ENCODE measurements around the gene KAT6B. TPM values are rescaled to one million over a fixed set of nuclear protein-coding genes. Genes with fewer than 3 reads are reported as not detected.
A peak's percentile ranks its signal among the peaks of the same experiment; 100 is the strongest.

Gene KAT6B
- total RNA-seq, 5 donors from 2014 or later (not counting 1 experiment from before 2014, with no cell fraction given): 46.2 to 94.4 (median 52.4) TPM

DNA sequence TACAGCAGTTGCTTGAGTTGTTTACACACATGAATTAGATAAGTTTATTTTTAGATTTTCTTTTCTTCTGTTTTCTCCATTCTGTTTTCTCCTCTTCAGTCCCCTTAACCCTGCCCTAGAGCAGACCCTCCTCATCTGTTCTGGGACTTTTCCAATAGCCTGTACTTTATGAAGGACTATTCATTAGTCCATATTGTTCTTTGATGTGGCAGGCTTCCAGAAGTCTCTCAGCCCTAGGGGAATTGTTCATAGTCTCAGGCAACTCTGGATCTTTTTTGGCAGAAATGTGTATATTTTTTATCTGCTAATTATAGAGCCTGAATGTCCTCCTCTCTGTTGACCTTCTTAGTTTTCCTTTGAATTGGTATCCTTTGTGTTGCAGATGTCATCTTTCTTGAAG lies 25.4 kb downstream of the KAT6B start:
- CTCF ChIA-PET: interaction anchor here in 1 of 2 donors (0.5 kb wide), 1 partner anchor 671 kb away, joined by 4 read pairs; no protein-coding TSS in a partner anchor
- Histone ChIP-seq H3K27ac (ENCODE audit: low read length) (no peak overlapping the region), H3K4me1 (ENCODE audit: control insufficient read depth in 1 of 2, extremely low read depth in 1 of 2, insufficient read depth in 2 of 2, low read length in 2 of 2) (peaks cover 13 to 16% of the 10 kb centered on the region in 2 experiments), H3K36me3 (ENCODE audit: control insufficient read depth in 2 of 2, extremely low read depth in 1 of 2, insufficient read depth in 1 of 2, low read length in 1 of 2) (peaks cover 0 to 5% of the 10 kb centered on the region in 2 donors), H3K9me3 (no peaks in the 10 kb centered on the region), H3K4me3 (ENCODE audit: control insufficient read depth in 1 of 2, extremely low read depth in 1 of 2, low read length in 1 of 2) (no peak overlapping the region), H3K27me3 (replicated peaks in 1 of 2; ENCODE audit: control insufficient read depth in 2 of 2, extremely low read depth in 1 of 2, insufficient read depth in 2 of 2, low read length in 1 of 2) (no peaks in the 10 kb centered on the region)
- peak overlapping the region; percentile 73 to 76 for H3K27ac Mint-ChIP-seq
- POLR2A ChIA-PET: interaction anchor here in 1 of 2 donors (0.6 kb wide), 1 partner anchor 464 kb away, joined by 4 read pairs; no protein-coding TSS in a partner anchor
- peaks cover 41 to 55% (median 50%) of the 10 kb centered on the region in 3 donors for H3K4me1 Mint-ChIP-seq
- H3K27me3 Mint-ChIP-seq: no peaks in the 10 kb centered on the region
- no peaks in the 10 kb centered on the region for H3K9me3 Mint-ChIP-seq
- no peak for ATAC-seq (replicated peaks in 1 of 4)
- DNase-seq: no peak
- peak overlapping the region in 1 of 3 donors; percentile 34 for H3K4me3 Mint-ChIP-seq
- peaks cover 18% of the 10 kb centered on the region for H3K36me3 Mint-ChIP-seq

DNA sequence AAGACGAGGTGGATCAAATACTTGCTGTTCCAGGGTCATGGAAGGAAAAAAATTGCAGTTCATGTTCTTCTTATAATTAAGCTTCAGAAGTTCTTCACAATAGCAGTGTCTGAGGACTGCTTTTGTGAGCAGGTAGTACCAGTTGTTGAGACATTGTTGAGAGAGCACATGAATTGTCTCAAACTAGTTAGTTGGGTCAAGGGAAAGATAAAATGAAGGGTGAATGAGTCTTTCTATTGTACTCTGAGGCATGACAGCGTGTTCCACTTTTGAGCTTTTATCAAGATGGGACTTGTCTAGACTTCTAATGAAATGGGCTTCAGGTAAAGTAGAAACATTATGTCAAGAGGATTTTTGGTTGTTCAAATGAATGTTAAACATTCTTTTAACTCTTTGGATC lies 26.0 kb downstream of the KAT6B start:
- Mint-ChIP-seq H3K36me3 (peaks cover 22% of the 10 kb centered on the region), H3K27me3 (no peaks in the 10 kb centered on the region), H3K4me3 (peak overlapping the region in 1 of 3 donors; percentile 34), H3K9me3 (no peaks in the 10 kb centered on the region), H3K4me1 (peaks cover 43 to 58% (median 53%) of the 10 kb centered on the region in 3 donors), H3K27ac (peak overlapping the region; percentile 73 to 76)
- peaks cover 0 to 5% of the 10 kb centered on the region in 2 donors for H3K36me3 ChIP-seq (ENCODE audit: control insufficient read depth in 2 of 2, extremely low read depth in 1 of 2, insufficient read depth in 1 of 2, low read length in 1 of 2)
- no peak for ATAC-seq (replicated peaks in 1 of 4)
- WGBS (ENCODE audit: insufficient coverage): 88% methylated on average over 1 of the region's 2 CpGs
- ChIA-PET POLR2A (interaction anchor here in 1 of 2 donors (0.5 to 0.6 kb wide), 2 partner anchors 302 to 464 kb away, joined by 3 to 4 read pairs; no protein-coding TSS in a partner anchor), CTCF (interaction anchor here in 1 of 2 donors (0.5 kb wide), 1 partner anchor 672 kb away, joined by 4 read pairs; no protein-coding TSS in a partner anchor)
- no peak overlapping the region for H3K27ac ChIP-seq (ENCODE audit: low read length)
- peaks cover 13 to 16% of the 10 kb centered on the region in 2 experiments for H3K4me1 ChIP-seq (ENCODE audit: control insufficient read depth in 1 of 2, extremely low read depth in 1 of 2, insufficient read depth in 2 of 2, low read length in 2 of 2)
- H3K27me3 ChIP-seq (replicated peaks in 1 of 2; ENCODE audit: control insufficient read depth in 2 of 2, extremely low read depth in 1 of 2, insufficient read depth in 2 of 2, low read length in 1 of 2): no peaks in the 10 kb centered on the region
- no peaks in the 10 kb centered on the region for H3K9me3 ChIP-seq
- no peak for DNase-seq
- H3K4me3 ChIP-seq (ENCODE audit: control insufficient read depth in 1 of 2, extremely low read depth in 1 of 2, low read length in 1 of 2): no peak overlapping the region

DNA sequence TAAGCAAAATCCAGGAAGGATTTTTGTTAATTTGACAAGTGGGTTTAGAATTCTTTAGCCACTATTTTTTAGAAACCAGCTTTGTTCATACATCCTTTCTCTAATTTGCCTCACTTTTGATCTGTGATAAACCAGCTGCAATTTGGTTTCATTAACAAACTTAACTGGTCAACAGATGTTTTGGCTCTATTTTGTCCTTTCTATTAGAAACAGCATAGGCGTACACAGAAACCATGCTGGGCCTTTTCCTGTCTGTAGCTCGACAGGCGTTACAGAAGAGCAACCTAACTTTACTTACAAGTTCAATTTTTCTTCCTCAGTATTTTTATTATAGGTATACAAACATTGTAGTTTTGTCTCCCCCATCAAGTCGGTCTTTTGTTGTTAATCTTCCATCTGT lies 28.2 kb downstream of the KAT6B start:
- Mint-ChIP-seq H3K9me3 (no peaks in the 10 kb centered on the region), H3K4me3 (peak overlapping the region in 1 of 3 donors; percentile 61), H3K4me1 (peaks cover 47 to 59% (median 51%) of the 10 kb centered on the region in 3 donors), H3K36me3 (peaks cover 23% of the 10 kb centered on the region), H3K27me3 (no peaks in the 10 kb centered on the region), H3K27ac (peak overlapping the region; percentile 36 to 52)
- Histone ChIP-seq H3K36me3 (ENCODE audit: control insufficient read depth in 2 of 2, extremely low read depth in 1 of 2, insufficient read depth in 1 of 2, low read length in 1 of 2) (no peaks in the 10 kb centered on the region), H3K27me3 (replicated peaks in 1 of 2; ENCODE audit: control insufficient read depth in 2 of 2, extremely low read depth in 1 of 2, insufficient read depth in 2 of 2, low read length in 1 of 2) (no peaks in the 10 kb centered on the region), H3K4me1 (ENCODE audit: control insufficient read depth in 1 of 2, extremely low read depth in 1 of 2, insufficient read depth in 2 of 2, low read length in 2 of 2) (peaks cover 13 to 16% of the 10 kb centered on the region in 2 experiments), H3K4me3 (ENCODE audit: control insufficient read depth in 1 of 2, extremely low read depth in 1 of 2, low read length in 1 of 2) (no peak overlapping the region), H3K27ac (ENCODE audit: low read length) (no peak overlapping the region), H3K9me3 (no peaks in the 10 kb centered on the region)
- CTCF ChIA-PET: interaction anchor here (0.6 to 1.2 kb wide), 2 partner anchors 17 to 64 kb away, joined by 3 to 4 read pairs; no protein-coding TSS in a partner anchor
- WGBS (ENCODE audit: insufficient coverage): no CpG with 5 or more reads among the region's 4 CpGs
- ATAC-seq (replicated peaks in 1 of 4) (no peak), DNase-seq (no peak)
- POLR2A ChIA-PET: interaction anchor here in 1 of 2 donors (0.6 kb wide), 1 partner anchor 44 kb away, joined by 3 read pairs; no protein-coding TSS in a partner anchor

DNA sequence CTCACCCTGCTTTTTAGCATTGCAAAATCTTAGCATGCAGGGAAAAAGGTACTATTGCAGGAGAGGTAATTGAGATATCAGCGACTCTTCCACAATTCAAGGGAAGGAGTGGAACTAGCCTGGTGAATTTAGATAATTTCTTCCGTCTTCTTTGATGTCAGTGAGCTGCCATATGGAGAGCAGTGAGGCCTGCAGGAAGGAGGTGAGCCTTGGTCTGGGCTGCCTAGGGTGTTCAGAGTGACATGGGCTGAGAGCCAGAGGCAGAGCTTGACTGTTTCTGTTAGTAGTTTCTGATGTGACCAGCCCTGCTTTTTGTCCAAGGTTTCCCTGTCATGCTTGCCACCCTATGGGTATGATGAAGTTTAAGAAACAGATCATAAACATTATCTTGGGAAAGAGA lies 28.6 kb downstream of the KAT6B start:
- no peak overlapping the region for H3K27ac ChIP-seq (ENCODE audit: low read length)
- no peaks in the 10 kb centered on the region for H3K27me3 Mint-ChIP-seq
- no peaks in the 10 kb centered on the region for H3K9me3 ChIP-seq
- H3K4me3 ChIP-seq (ENCODE audit: control insufficient read depth in 1 of 2, extremely low read depth in 1 of 2, low read length in 1 of 2): no peak overlapping the region
- no peaks in the 10 kb centered on the region for H3K36me3 ChIP-seq (ENCODE audit: control insufficient read depth in 2 of 2, extremely low read depth in 1 of 2, insufficient read depth in 1 of 2, low read length in 1 of 2)
- ChIA-PET CTCF (interaction anchor here in 1 of 2 donors (1.2 kb wide), 1 partner anchor 28 kb away, joined by 3 read pairs; no protein-coding TSS in a partner anchor), POLR2A (interaction anchor here (0.6 kb wide), 2 partner anchors 43 to 231 kb away, joined by 3 to 8 read pairs; no protein-coding TSS in a partner anchor)
- peaks cover 51 to 60% (median 51%) of the 10 kb centered on the region in 3 donors for H3K4me1 Mint-ChIP-seq
- no peaks in the 10 kb centered on the region for H3K9me3 Mint-ChIP-seq
- peak overlapping the region in 1 of 3 donors; percentile 61 for H3K4me3 Mint-ChIP-seq
- peaks cover 13 to 16% of the 10 kb centered on the region in 2 experiments for H3K4me1 ChIP-seq (ENCODE audit: control insufficient read depth in 1 of 2, extremely low read depth in 1 of 2, insufficient read depth in 2 of 2, low read length in 2 of 2)
- peak in 1 of 4 experiments; percentile 46 for ATAC-seq (replicated peaks in 1 of 4)
- H3K27ac Mint-ChIP-seq: peak overlapping the region; percentile 36 to 52
- H3K36me3 Mint-ChIP-seq: peaks cover 23% of the 10 kb centered on the region
- no peaks in the 10 kb centered on the region for H3K27me3 ChIP-seq (replicated peaks in 1 of 2; ENCODE audit: control insufficient read depth in 2 of 2, extremely low read depth in 1 of 2, insufficient read depth in 2 of 2, low read length in 1 of 2)
- WGBS (ENCODE audit: insufficient coverage): 44% methylated on average over 1 of the region's 2 CpGs
- peak in 2 of 35 experiments; percentile 4 to 9 for DNase-seq

DNA sequence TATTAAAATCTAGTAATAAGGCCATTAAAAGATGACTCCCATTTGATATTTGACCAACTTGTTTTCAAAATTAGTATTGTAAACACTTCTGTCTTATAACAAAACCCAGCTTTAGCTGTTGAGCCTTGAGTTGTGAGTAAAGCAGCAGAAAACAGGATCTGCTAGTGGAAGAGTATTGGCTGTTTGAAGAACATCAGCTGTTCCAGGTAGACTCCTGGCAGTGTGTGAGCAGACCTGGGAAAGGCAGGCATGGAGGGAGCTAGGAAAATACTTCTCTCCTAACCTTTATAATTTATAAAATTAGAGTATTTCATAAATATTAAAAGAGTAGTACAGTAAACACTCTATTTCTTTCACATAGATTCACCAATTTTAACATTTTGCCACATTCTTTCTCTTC lies 29.0 kb downstream of the KAT6B start:
- peak overlapping the region; percentile 36 to 52 for H3K27ac Mint-ChIP-seq

DNA sequence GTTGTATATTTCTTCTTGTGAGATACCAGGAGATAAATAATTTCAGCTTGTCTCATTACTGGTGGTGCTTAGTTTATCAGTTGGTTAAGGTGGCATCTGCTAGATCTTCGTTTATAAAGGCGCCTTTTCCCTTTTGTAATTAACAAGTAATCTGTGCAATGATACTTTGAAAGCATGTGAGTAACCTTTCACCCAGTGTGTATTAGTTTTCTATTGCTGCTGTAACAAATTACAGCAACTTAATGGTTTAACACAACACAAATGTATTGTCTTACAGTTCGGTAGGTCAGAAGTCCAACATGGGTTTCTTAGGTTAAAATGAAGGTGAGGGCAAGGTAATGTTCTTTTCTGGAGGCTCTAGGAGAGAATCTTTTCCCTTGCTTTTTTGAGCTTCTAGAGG lies 30.5 kb downstream of the KAT6B start:
- Histone ChIP-seq H3K27me3 (replicated peaks in 1 of 2; ENCODE audit: control insufficient read depth in 2 of 2, extremely low read depth in 1 of 2, insufficient read depth in 2 of 2, low read length in 1 of 2) (no peaks in the 10 kb centered on the region), H3K4me1 (ENCODE audit: control insufficient read depth in 1 of 2, extremely low read depth in 1 of 2, insufficient read depth in 2 of 2, low read length in 2 of 2) (peaks cover 13 to 18% of the 10 kb centered on the region in 2 experiments), H3K27ac (ENCODE audit: low read length) (no peak overlapping the region), H3K4me3 (ENCODE audit: control insufficient read depth in 1 of 2, extremely low read depth in 1 of 2, low read length in 1 of 2) (no peak overlapping the region), H3K9me3 (no peaks in the 10 kb centered on the region), H3K36me3 (ENCODE audit: control insufficient read depth in 2 of 2, extremely low read depth in 1 of 2, insufficient read depth in 1 of 2, low read length in 1 of 2) (no peaks in the 10 kb centered on the region)
- H3K27me3 Mint-ChIP-seq: no peaks in the 10 kb centered on the region
- ATAC-seq (replicated peaks in 1 of 4): no peak
- POLR2A ChIA-PET: interaction anchor here in 1 of 2 donors (0.7 kb wide), 1 partner anchor 27 kb away, joined by 3 read pairs; no protein-coding TSS in a partner anchor
- CTCF ChIA-PET: no interaction called here
- H3K4me1 Mint-ChIP-seq: peaks cover 49 to 59% (median 57%) of the 10 kb centered on the region in 3 donors
- no peak for DNase-seq
- H3K36me3 Mint-ChIP-seq: peaks cover 23% of the 10 kb centered on the region
- no peak overlapping the region for H3K4me3 Mint-ChIP-seq
- WGBS (ENCODE audit: insufficient coverage): no CpG with 5 or more reads among the region's 3 CpGs
- H3K9me3 Mint-ChIP-seq: no peaks in the 10 kb centered on the region
- H3K27ac Mint-ChIP-seq: no peak overlapping the region

More for the DNA sequence above, 29.0 kb downstream of the KAT6B start:
- no peaks in the 10 kb centered on the region for H3K9me3 ChIP-seq
- H3K4me3 ChIP-seq (ENCODE audit: control insufficient read depth in 1 of 2, extremely low read depth in 1 of 2, low read length in 1 of 2): no peak overlapping the region
- H3K27ac ChIP-seq (ENCODE audit: low read length): no peak overlapping the region
- DNase-seq (no peak), ATAC-seq (replicated peaks in 1 of 4) (no peak)
- H3K27me3 ChIP-seq (replicated peaks in 1 of 2; ENCODE audit: control insufficient read depth in 2 of 2, extremely low read depth in 1 of 2, insufficient read depth in 2 of 2, low read length in 1 of 2): no peaks in the 10 kb centered on the region
- CTCF ChIA-PET: interaction anchor here in 1 of 2 donors (1.2 kb wide), 1 partner anchor 28 kb away, joined by 3 read pairs; no protein-coding TSS in a partner anchor
- no peaks in the 10 kb centered on the region for H3K9me3 Mint-ChIP-seq
- H3K36me3 ChIP-seq (ENCODE audit: control insufficient read depth in 2 of 2, extremely low read depth in 1 of 2, insufficient read depth in 1 of 2, low read length in 1 of 2): no peaks in the 10 kb centered on the region
- H3K4me1 ChIP-seq (ENCODE audit: control insufficient read depth in 1 of 2, extremely low read depth in 1 of 2, insufficient read depth in 2 of 2, low read length in 2 of 2): peaks cover 13 to 16% of the 10 kb centered on the region in 2 experiments
- peak overlapping the region in 1 of 3 donors; percentile 61 for H3K4me3 Mint-ChIP-seq
- no peaks in the 10 kb centered on the region for H3K27me3 Mint-ChIP-seq
- POLR2A ChIA-PET: interaction anchor here in 1 of 2 donors (0.6 kb wide), 1 partner anchor 231 kb away, joined by 8 read pairs; no protein-coding TSS in a partner anchor
- H3K4me1 Mint-ChIP-seq: peaks cover 51 to 62% (median 55%) of the 10 kb centered on the region in 3 donors
- peaks cover 23% of the 10 kb centered on the region for H3K36me3 Mint-ChIP-seq

Measured in T-cell (primary cell).